GM12872 (cell line): ENCODE data around the gene CNBD2.

Experiments
- CTCF ChIP-seq: IDR thresholded peaks from 3 replicates; pipeline ENCODE4 v1.5.1; 2011; ENCODE audit warnings: low read depth, mild to moderate bottlenecking, low read length, moderate library complexity; ENCODE audit not compliant: insufficient read depth

The CNBD2 gene

GRCh38 chr20:36036688-36037087, 68.3 kb downstream of the CNBD2 start:
- TF ChIP-seq CTCF = no peak

- TF ChIP-seq CTCF = no peak
These were observed 72.2 kb downstream of the CNBD2 start for GRCh38 chr20:36040571-36040970.

- no peak for TF ChIP-seq CTCF
These were observed 75.1 kb downstream of the CNBD2 start for GRCh38 chr20:36043441-36043840.

GRCh38 chr20:36043892-36044515, 75.6 kb downstream of the CNBD2 start:
- TF ChIP-seq CTCF = no peak

- no peak for TF ChIP-seq CTCF
These were observed 77.0 kb downstream of the CNBD2 start for GRCh38 chr20:36045373-36045714.

GRCh38 chr20:36050436-36051317, 82.3 kb downstream of the CNBD2 start:
- TF ChIP-seq CTCF = no peak

GRCh38 chr20:36051318-36052116, 83.1 kb downstream of the CNBD2 start:
- TF ChIP-seq CTCF = no peak
